ENCODE data around the gene FAM168B.

DNA sequence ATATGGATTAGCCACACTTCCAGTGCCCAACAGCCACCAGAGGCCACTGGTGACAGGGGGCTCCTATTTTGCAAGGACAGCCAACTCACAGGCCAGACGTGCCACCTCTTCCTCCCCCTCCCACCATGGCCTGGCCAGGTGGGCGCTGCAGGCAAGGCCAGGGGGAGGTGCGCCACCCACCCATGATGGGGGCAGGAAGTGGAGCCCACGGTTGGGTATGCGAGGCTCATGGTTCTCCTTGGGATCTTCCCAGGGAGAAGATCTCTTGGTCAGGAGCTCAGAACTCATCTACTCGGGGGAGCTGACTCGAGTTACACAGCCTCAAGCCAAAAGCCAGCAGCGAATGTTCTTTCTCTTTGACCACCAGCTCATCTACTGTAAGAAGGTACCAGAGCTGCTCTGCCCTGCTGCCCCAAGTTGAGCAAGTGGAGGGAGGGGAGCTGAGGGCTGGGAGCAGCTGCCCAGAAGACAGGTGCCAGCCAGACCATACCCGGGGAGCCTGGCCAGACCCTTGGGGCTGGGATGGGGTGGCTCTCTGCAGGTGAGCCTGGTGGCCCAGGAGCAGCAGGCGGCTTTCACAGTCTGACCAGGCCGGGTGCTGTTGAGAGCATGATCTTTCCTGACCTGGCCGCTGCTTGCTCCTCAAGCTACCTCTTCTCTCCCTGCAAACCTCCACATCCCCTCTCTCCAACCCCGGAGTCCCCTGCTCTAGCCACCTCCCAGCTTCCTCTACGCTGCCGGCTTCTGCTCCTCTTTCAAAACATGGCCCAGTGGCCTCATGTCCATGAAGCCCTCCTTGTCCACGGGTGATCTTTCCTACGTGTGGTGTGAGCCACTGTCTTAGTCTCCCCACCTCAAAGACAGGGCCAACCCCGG, 49.8 kb downstream of the FAM168B start:
- TF ChIP-seq, protein P1, sequence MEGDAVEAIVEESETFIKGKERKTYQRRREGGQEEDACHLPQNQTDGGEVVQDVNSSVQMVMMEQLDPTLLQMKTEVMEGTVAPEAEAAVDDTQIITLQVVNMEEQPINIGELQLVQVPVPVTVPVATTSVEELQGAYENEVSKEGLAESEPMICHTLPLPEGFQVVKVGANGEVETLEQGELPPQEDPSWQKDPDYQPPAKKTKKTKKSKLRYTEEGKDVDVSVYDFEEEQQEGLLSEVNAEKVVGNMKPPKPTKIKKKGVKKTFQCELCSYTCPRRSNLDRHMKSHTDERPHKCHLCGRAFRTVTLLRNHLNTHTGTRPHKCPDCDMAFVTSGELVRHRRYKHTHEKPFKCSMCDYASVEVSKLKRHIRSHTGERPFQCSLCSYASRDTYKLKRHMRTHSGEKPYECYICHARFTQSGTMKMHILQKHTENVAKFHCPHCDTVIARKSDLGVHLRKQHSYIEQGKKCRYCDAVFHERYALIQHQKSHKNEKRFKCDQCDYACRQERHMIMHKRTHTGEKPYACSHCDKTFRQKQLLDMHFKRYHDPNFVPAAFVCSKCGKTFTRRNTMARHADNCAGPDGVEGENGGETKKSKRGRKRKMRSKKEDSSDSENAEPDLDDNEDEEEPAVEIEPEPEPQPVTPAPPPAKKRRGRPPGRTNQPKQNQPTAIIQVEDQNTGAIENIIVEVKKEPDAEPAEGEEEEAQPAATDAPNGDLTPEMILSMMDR (IDR thresholded peaks at IDR 0.05), result no peak
- TF ChIP-seq POLR2A (IDR thresholded peaks at IDR 0.05), result no peak
